Esophagus squamous epithelium (tissue), 5 donors: ENCODE measurements around the gene TIMM29. TPM values are rescaled to one million over a fixed set of nuclear protein-coding genes. Genes with fewer than 3 reads are reported as not detected.
A peak's percentile ranks its signal among the peaks of the same experiment; 100 is the strongest.

Experiments
- DNase-seq: peaks from one replicate; lab custom pipeline; 2025; lab: John Stamatoyannopoulos, UW
- H3K27ac ChIP-seq, 4 donors: fragments of 200-600 bp; sonication (generic); one replicate each; pipeline ENCODE4 v1.5.1; 2016 to 2019; ENCODE audit warnings: mild to moderate bottlenecking in 1 of 4
- H3K27me3 ChIP-seq, 4 donors: fragments of 200-600 bp; sonication (generic); 1 replicate in 3 of 4; 2 replicates in 1 of 4; pipeline versions ENCODE4 v1.5.1 to v1.6.0; 2017 to 2021; ENCODE audit warnings: antibody characterized with exemption in 1 of 4
- H3K36me3 ChIP-seq, 3 donors: fragments of 200-600 bp; sonication (generic); one replicate each; pipeline ENCODE4 v1.5.1; 2016 to 2019
- H3K4me1 ChIP-seq, 3 donors: fragments of 200-600 bp; sonication (generic); one replicate each; pipeline ENCODE4 v1.5.1; 2017 to 2019
- H3K4me3 ChIP-seq, 4 donors: fragments of 200-600 bp; sonication (generic); 1 replicate in 3 of 4; 2 replicates in 1 of 4; pipeline ENCODE4 v1.5.1; 2016 to 2019; ENCODE audit warnings: mild to moderate bottlenecking in 2 of 4, moderate library complexity in 1 of 4
- H3K9me3 ChIP-seq, 3 donors: fragments of 200-600 bp; sonication (generic); one replicate each; pipeline ENCODE4 v1.5.1; 2016 to 2019
- CTCF ChIP-seq, 6 experiments: fragments of 450-650 bp in 4 of 6; fragments of 200-600 bp in 2 of 6; sonication (generic) in 2 of 6; IDR thresholded peaks; one replicate each; pipeline ENCODE4 v1.5.1; 2016 to 2019; ENCODE audit warnings: antibody characterized with exemption in 6 of 6, mild to moderate bottlenecking in 4 of 6, moderate library complexity in 4 of 6
- POLR2A ChIP-seq, 4 donors: fragments of 450-650 bp; IDR thresholded peaks; one replicate each; pipeline ENCODE4 v1.6.1; 2017; ENCODE audit warnings: antibody characterized with exemption in 4 of 4, mild to moderate bottlenecking in 4 of 4, moderate library complexity in 3 of 4
- WGBS, 2 donors: methylation state at CpG; one replicate each; pipeline ENCODE4 v1.1.5; 2018; 5-methylcytosine and 5-hydroxymethylcytosine counted together
- intact Hi-C: fragments of 100-400 bp; cut with DNase I; formaldehyde crosslinking; loops from one replicate; pipeline ENCODE4 v1.15.0; 2022
- total RNA-seq, 4 donors: library from RNA; depleted of rRNA; stranded (reverse); fragments of >200 nt; gene quantifications; one replicate each; pipeline ENCODE4 v1.1.0, GENCODE V29; 2016
- donor health status: DM: yes; HTN: yes; CAD: no.

Gene TIMM29
- total RNA-seq, 4 donors from 2014 or later = 23.6 to 35.6 (median 27.3) TPM

DNA sequence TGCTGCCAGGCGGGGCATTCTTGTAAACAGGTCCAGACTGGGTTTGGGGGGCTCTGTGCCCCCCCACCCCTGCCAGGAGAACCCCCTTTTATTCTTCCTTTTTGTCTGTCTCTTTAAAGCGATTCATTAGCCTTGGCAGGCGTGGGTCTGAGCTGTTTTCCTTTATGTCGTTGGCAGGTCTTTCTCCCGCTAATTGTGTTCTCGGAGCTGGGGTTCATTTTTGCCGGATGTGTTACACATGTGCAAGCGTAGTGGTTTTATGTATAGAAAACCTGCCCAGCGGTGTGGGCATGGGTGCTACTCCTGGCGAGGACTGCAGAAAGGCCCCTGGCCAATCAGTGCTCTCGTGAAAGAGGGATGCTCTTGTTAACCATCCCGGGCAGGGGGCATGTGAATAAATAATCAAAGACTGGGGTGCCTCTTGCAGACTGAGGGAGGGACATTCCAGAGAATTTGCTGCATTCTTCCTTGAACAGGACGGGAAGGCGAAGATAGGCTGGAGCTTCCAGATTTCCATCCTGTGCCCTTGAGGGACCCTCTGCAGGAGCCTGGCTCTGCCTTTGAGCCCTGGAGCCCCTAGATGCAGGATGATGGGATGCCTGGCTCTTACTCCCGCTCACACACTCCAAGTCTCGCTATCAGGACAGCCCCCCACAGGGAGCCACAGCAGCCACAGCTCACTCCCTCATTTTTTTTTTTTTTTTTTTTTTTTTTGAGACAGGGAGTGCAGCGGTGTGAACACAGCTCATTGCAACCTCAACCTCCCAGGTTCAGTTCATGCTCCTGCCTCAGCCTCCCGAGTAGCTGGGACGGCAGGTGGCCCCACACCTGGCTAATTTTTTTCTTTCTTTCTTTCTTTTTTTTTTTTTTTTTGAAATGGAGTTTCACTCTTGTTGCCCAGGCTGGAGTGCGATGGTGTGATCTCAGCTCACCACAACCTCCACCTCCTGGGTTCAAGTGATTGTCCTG, 43.1 kb upstream of the TIMM29 start:
- no peak for DNase-seq
- H3K36me3 ChIP-seq = peaks cover 0 to 7% (median 0%) of the 10 kb centered on the region in 3 donors
- peak overlapping the region in 1 of 4 donors; percentile 17 for H3K27ac ChIP-seq
- peaks cover 13 to 79% (median 32%) of the 10 kb centered on the region in 3 donors for H3K4me1 ChIP-seq
- no peaks in the 10 kb centered on the region for H3K9me3 ChIP-seq
- no peak for TF ChIP-seq CTCF (IDR thresholded peaks at IDR 0.05)
- TF ChIP-seq POLR2A (IDR thresholded peaks at IDR 0.05) = no peak
- intact Hi-C loops = no loop called here
- WGBS, 2 donors = 55 to 68% methylated on average over 13 to 17 of the region's 20 CpGs
- H3K4me3 ChIP-seq = no peak overlapping the region
- no peaks in the 10 kb centered on the region for H3K27me3 ChIP-seq

- Histone ChIP-seq H3K27ac (peak overlapping the region in 1 of 4 donors; percentile 2), H3K36me3 (no peaks in the 10 kb centered on the region), H3K9me3 (no peaks in the 10 kb centered on the region), H3K4me3 (no peak overlapping the region), H3K27me3 (no peaks in the 10 kb centered on the region), H3K4me1 (peaks cover 30 to 84% (median 44%) of the 10 kb centered on the region in 3 donors)
- 61 to 68% methylated on average over 4 to 5 of the region's 9 CpGs for WGBS, 2 donors
- TF ChIP-seq POLR2A (IDR thresholded peaks at IDR 0.05) (no peak), CTCF (IDR thresholded peaks at IDR 0.05) (no peak)
- intact Hi-C loops = no loop called here
- DNase-seq = no peak
Measured at GRCh38 chr19:10887616-10888367, 40.8 kb upstream of the TIMM29 start.

- H3K4me3 ChIP-seq = no peak overlapping the region
- no peak for DNase-seq
- intact Hi-C loops = no loop called here
- H3K36me3 ChIP-seq = no peaks in the 10 kb centered on the region
- no peaks in the 10 kb centered on the region for H3K27me3 ChIP-seq
- TF ChIP-seq CTCF (IDR thresholded peaks at IDR 0.05) (no peak), POLR2A (IDR thresholded peaks at IDR 0.05) (no peak)
- H3K9me3 ChIP-seq = no peaks in the 10 kb centered on the region
- H3K27ac ChIP-seq = peak overlapping the region in 1 of 4 donors; percentile 2
- WGBS, 2 donors = 29 to 39% methylated on average over 6 to 9 of the region's 13 CpGs
- peaks cover 30 to 90% (median 44%) of the 10 kb centered on the region in 3 donors for H3K4me1 ChIP-seq
Measured at GRCh38 chr19:10888421-10888866, 40.2 kb upstream of the TIMM29 start.

DNA sequence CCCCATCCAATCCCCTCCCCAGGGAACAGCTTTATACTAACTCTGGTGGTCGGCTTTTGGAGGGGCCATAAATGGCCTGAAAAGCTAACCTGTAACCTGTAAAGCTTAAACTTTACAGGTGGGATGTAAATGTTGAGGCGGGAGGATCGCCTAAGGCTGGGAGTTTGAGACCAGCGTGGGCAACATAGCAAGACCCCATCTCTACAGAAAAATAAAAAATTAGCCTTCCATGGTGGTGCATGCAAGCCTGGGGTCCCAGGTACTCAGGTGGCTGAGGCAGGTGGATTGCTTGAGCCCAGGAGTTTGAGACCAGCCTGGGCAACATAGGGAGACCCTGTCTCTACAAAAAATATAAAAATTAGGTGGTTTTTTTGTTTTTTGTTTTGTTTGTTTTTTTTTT, 38.7 kb upstream of the TIMM29 start:
- TF ChIP-seq CTCF (IDR thresholded peaks at IDR 0.05) = no peak
- no peak for TF ChIP-seq POLR2A (IDR thresholded peaks at IDR 0.05)
- no peak for DNase-seq
- Histone ChIP-seq H3K27me3 (no peaks in the 10 kb centered on the region), H3K27ac (no peak overlapping the region), H3K9me3 (no peaks in the 10 kb centered on the region), H3K4me3 (no peak overlapping the region), H3K4me1 (peaks cover 30 to 88% (median 38%) of the 10 kb centered on the region in 3 donors), H3K36me3 (no peaks in the 10 kb centered on the region)
- WGBS, 2 donors = 92 to 100% methylated on average over 3 of the region's 4 CpGs
- intact Hi-C loops = no loop called here
